GM21423 (cell line): Measurements from ENCODE around the gene PCYT2.

Source experiments
- ATAC-seq: cut with Tn5 transposase; IDR thresholded peaks from one replicate; pipeline ENCODE4 v1.9.1; 2021; ENCODE audit warnings: mild to moderate bottlenecking, moderate library complexity; ENCODE audit not compliant: unreplicated experiment

PCYT2 gene

GRCh38 chr17:81914103-81914850 is 3.1 kb upstream of the PCYT2 start:
- ATAC-seq, result no peak

DNA sequence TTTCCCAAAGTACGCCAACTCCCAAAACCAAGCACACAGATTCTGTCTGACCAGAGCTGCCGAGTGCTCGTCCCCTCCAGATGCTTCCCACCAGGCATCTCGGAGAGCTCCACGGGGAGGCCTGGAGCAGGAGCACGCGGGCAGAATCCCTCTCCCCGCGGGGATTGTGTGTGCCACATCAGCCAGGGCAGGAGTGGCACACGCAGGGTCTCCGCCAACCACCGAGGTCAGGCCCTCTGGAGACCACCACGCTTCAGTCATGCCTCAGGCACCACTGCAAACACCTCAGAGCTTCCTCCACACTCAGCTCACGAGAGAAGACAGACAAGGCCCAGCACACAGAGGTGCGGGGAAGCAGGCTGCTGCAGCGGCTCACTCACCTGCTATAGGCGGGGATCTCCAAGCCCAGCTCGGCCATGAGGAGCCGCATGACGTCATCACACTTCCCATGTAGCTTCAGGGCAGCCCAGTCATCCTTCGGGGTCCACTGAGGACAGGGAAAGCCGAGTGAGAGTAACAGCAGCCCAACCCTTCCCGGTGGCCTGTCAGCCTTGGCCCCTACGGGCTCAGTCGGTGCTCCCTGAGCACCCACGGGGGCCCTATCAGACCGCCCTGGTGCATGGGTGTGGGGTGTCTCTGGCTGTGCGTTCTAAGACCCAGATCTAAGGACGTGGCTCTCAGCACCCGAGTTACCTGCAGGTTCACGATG is 2.3 kb upstream of the PCYT2 start:
- ATAC-seq, result no peak

- ATAC-seq, result no peak
Measured at GRCh38 chr17:81912441-81913309, 1.5 kb upstream of the PCYT2 start.

GRCh38 chr17:81911969-81912368 is 770 bp upstream of the PCYT2 start:
- no peak for ATAC-seq

DNA sequence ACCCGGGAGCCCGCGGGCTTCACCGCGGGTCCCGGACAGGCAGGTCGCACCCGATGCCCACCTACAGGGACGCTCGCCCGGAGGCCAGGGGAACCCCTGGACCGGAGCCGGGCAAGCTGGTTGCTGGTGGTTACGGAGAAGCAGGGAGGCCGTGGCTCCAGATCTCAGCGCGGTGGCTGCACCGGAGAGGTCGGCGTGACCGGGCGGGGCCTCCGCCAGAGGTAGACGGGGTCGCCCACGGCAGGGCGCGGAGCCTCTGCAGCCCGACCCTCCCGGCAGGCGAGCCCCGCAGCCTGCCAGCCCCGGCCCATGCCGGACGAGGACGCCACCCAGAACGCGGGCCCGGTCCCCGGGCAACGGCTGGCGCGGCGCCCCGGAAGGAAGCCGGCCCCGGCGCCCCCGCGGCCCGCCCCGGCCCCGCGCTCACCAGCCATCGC is 341 bp downstream of the PCYT2 start:
- ATAC-seq, result peak; percentile 32

DNA sequence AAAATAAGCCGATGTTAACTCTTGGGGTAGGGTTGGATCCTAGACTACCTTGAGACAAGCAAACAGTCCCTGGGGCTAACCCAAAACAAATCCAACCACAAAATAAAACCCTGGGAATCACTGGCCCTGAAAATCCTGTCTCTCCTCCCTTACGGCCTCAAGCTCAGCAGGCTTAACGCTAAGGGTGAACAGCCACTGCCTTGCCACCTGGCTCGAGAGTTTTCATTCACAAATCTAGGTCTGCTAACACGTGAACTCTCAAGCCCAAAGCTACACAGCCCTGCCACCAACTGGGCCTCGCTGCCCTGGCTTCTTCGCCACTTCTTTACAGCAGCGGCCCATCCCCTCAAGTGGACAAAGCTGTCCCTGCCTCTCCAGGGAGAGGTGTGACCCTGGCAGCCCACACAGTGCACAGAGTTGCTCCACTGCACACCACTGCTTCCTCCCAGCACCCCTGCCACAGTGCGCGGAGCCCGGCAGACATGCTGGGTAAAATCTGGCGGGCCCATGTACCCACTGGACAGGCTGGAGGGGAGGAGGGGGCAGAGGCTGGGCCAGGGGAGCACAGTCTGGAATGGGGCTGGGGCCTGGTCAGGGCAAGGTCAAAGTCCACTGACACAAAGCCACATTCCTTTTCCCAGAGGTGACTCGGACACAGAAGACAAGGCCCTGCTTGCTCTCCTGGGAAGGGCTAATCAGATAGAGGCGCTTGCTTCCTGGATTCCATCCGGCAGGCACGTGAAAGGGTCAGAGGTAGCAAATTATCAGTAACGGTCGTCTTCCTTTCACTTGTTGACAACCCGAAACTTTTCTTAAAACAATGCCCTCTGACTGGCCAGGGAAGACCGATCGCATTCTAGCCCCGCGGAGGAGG is 996 bp downstream of the PCYT2 start:
- ATAC-seq, result no peak

- ATAC-seq, result no peak
Measured at GRCh38 chr17:81909231-81909630, 2.0 kb downstream of the PCYT2 start.

- ATAC-seq, result no peak
Measured at GRCh38 chr17:81908793-81909192, 2.4 kb downstream of the PCYT2 start.

- no peak for ATAC-seq
Measured at GRCh38 chr17:81907219-81908145, 3.7 kb downstream of the PCYT2 start.

GRCh38 chr17:81906476-81907218 is 4.6 kb downstream of the PCYT2 start:
- ATAC-seq, result no peak

DNA sequence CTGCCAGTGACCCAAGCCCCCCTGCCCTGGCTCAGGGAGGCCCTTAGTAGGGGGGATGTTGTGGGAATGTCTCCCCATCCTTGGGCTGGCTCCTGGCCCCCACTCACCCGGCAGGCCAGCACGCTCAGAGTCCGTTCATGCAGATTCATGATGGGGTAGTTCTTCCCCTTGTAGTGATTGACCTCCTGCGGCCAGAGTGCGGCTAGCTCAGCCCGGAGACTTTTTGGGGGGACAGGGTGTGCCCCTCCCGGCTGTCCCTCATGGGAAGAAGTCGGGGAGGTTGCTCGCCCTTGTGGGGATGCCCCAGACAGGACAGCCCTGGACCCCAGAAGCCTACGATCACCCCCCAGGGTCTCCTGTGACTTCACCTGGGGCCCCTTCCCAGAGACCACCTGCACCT is 5.2 kb downstream of the PCYT2 start:
- ATAC-seq, result no peak

DNA sequence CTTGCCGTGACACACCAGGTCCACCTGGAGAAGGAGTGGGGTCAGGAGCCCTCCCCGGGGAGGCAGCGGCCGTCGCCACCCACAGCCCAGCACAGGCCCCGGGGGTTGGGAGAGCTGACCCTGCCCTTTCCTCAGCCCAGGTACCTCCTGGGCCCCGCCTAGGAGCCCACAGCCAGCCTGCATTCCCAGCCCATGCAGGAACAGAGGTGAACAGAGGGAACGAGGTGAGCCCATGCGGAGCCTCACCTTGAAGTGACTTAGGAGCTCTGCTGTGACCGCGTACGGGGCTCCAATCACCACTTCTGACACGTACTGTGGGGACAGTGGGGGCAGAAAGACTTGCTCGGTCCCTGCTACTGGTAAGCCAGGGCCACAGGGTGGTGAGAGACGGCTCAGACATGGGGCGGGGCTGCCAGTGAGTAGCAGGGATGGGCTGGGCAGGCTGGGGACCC is 5.7 kb downstream of the PCYT2 start:
- no peak for ATAC-seq

- ATAC-seq, result no peak
Measured at GRCh38 chr17:81904600-81905423, 6.4 kb downstream of the PCYT2 start.

DNA sequence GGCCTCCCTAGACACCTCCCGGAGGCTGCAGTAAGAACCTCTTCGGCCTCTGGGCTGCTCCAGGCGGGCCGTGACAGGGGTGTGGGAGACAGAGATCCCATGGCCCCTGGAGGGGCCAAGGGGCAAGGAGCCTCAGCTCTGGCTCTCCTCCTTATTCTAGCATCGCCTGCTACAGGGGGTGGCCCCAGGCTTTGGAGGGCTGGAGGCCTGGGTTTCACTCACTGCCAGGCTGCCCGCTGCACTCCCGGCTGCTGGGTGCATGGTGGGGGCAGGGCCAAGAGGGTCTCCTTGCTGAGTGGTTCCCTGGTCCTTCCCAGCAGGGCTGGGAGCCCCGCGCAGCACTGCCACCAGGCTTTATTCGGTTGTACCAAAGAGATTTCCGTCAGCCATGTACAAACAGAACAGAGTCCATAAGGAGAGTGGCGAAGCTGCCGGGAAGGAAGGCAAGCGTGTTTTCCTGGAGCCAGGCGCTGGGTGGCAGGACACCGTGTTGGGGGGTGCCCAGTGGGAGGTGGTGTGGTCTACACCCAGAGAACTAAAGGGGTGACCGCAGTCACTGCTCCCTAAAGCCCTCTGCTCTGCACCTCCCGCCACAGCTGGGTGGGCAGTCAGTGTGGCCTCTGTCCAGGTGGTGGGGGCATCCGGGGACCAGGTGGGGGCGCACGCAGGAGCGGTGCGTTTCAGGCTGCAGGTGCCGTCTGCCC is 7.2 kb downstream of the PCYT2 start:
- ATAC-seq, result no peak

GRCh38 chr17:81903415-81903831 is 7.8 kb downstream of the PCYT2 start:
- no peak for ATAC-seq

GRCh38 chr17:81902653-81903414 is 8.4 kb downstream of the PCYT2 start:
- no peak for ATAC-seq
